HG02884 (cell line): ENCODE measurements around the gene DARS1.

ENCODE experiments used
- ATAC-seq: cut with Tn5 transposase; IDR thresholded peaks from one replicate; pipeline ENCODE4 v1.9.1; 2021; ENCODE audit warnings: mild to moderate bottlenecking, moderate library complexity; ENCODE audit not compliant: unreplicated experiment

DARS1 gene

DNA sequence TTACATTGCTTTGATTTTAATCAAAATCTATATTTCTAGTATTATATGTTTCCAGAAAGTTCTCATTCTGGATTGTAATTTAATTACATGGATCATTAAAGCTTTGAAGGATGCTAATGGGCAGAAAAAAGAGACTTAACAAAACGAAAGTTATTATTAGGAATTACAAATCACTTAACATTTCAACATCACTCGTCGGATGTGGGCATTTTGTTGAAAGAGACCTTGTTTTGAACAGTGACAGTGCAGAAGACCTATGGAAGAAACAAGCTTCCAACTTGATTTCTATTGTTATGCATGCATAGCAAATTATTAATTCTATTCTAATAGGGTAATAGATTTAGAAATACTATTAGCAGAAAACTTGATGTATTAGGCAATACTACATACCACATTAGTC, 31.4 kb upstream of the DARS1 start:
- ATAC-seq: no peak

GRCh38 chr2:136016427-136016826, 31.0 kb upstream of the DARS1 start:
- no peak for ATAC-seq

- no peak for ATAC-seq
These were observed 30.3 kb upstream of the DARS1 start for GRCh38 chr2:136015699-136016098.

DNA sequence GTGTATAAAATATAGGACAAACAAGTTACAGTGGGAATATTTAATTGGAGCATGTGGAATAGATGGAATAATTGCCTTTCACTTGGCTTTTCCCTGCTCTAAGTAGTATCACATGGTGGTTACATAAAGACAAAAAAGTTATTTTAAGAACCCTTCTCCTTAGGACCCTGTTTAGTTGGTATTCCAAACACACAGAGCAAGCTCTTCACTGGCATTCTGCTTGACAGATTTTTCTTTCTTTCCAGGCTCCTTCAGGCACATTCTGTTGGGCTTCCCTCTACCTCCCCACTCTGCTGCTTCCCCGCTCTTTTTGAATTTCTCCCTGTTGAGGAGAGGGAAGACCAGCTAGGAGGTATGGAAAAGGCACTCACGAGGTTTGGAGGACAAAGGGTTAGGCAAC, 29.0 kb upstream of the DARS1 start:
- no peak for ATAC-seq

GRCh38 chr2:136013955-136014354, 28.5 kb upstream of the DARS1 start:
- no peak for ATAC-seq

GRCh38 chr2:136013136-136013685, 27.8 kb upstream of the DARS1 start:
- no peak for ATAC-seq

GRCh38 chr2:136012315-136012714, 26.9 kb upstream of the DARS1 start:
- no peak for ATAC-seq

- ATAC-seq: no peak
These were observed 24.7 kb upstream of the DARS1 start for GRCh38 chr2:136010126-136010525.

GRCh38 chr2:136008205-136008865, 22.9 kb upstream of the DARS1 start:
- ATAC-seq: no peak

GRCh38 chr2:136006658-136007057, 21.2 kb upstream of the DARS1 start:
- ATAC-seq: no peak

GRCh38 chr2:136005462-136006196, 20.2 kb upstream of the DARS1 start:
- peak; percentile 67 for ATAC-seq

GRCh38 chr2:136004965-136005364, 19.5 kb upstream of the DARS1 start:
- ATAC-seq: no peak

DNA sequence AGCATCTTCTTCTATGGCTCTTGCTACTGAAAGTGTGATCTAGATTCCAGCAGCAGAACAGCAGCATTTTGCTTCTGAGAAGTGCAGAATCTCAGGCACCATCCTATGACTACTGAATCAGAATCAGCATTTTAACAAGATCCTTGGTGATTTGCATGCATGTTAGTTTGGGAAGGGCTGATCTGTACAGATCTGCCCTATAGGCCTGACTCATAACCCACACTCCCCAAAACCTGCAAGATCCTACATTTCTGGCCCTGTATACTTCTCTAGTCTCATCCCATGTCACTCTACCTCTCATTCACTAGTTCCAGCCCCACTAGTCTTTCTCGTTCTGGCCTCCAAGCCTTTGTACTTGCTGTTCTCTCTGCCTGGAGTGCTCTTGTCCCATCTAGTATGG, 15.7 kb upstream of the DARS1 start:
- ATAC-seq: no peak

- peak; percentile 62 for ATAC-seq
These were observed 15.1 kb upstream of the DARS1 start for GRCh38 chr2:136000502-136000901.

GRCh38 chr2:135999899-136000298, 14.5 kb upstream of the DARS1 start:
- no peak for ATAC-seq

GRCh38 chr2:135998879-135999278, 13.5 kb upstream of the DARS1 start:
- ATAC-seq: no peak

DNA sequence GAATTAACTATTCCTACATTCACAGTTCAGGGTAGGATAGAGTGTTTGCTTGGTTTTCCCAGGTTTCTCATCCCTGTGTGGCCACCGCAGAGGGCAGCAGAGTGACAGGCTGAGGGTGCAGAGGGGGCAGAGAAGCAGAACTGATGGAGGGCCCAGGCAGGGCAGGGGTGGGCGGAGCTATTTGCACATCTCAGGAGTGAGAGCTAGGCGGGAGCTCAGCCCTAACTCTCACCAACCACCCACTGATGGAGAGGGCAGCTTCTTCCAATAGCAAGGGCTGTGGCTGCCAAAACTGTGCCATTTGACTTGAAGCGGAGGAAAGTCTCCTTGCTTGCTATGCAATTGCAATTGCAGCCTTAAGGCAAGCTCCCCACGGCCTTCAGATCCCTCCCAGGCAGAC, 12.0 kb upstream of the DARS1 start:
- ATAC-seq: no peak

GRCh38 chr2:135996304-135996703, 10.9 kb upstream of the DARS1 start:
- ATAC-seq: no peak

GRCh38 chr2:135994281-135994680, 8.9 kb upstream of the DARS1 start:
- ATAC-seq: no peak

DNA sequence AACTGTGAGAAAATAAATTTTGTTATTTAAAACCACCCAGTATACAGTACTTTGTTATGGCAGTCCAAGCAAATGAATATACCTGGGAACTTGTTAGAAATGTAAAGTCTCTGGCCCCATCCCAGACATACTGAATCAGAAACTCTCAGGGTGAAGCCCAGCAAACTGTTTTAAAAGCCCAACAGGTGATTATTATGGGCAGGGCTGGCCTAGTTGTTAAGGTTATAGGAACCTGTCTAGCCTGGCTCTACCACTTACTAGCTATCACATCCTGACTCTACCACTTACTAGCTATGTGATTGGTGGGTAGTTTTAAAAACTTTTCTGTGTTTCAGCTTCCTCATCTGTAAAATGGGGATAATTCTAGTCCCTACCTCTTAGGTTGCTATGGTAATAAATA, 8.0 kb upstream of the DARS1 start:
- no peak for ATAC-seq

DNA sequence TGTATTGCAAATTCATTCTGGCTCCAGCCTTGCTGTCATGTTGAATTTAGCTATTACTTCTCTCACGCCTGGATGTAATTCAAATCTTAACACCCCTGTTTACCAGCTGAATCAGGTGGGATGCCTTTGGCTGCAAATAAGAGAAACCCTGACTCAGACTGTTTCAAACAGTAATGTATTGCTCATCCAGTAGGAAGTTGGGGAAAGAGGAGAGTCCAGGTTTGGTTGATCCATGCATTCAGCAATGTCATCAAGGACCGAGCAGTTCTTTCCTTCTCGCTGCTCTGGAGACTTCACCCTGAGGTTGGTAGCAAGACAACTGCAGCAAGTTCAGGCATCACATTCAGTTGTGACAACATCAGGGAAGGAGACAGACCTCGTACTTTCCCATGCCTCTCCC, 6.4 kb upstream of the DARS1 start:
- ATAC-seq: no peak

- no peak for ATAC-seq
These were observed 2.0 kb upstream of the DARS1 start for GRCh38 chr2:135987441-135987840.
